Activated CD8-positive, alpha-beta T cell treated with anti-CD3 and anti-CD28 coated beads, Interleukin-2, amount 10 ng/mL, durations not matched to agents 7 days and 5 days (primary cell): ENCODE data around the gene NDFIP2. TPM values are rescaled to one million over a fixed set of nuclear protein-coding genes. Genes with fewer than 3 reads are reported as not detected.

Source experiments
- ATAC-seq: fragments of 150-1000 bp; cut with Tn5 transposase; one replicate; pipeline ENCODE4 v1.10.0; 2021; ENCODE audit warnings: moderate library complexity
- CTCF ChIA-PET: fragments of 350-600 bp; sonication (Branson Sonifier 250); formaldehyde crosslinking; loops from one replicate; lab custom pipeline; 2021; ENCODE audit warnings: antibody characterized with exemption; lab: Charles Lee
- POLR2A ChIA-PET: fragments of 350-600 bp; sonication (Branson Sonifier 250); formaldehyde crosslinking; loops from one replicate; lab custom pipeline; 2021; ENCODE audit warnings: antibody characterized with exemption; lab: Charles Lee
- DNase-seq: peaks from one replicate; pipeline ENCODE4 v3.0.0-alpha.2; 2020
- H3K27ac Mint-ChIP-seq: one replicate; pipeline ENCODE4 v1.8.0; 2021; ENCODE audit warnings: mild to moderate bottlenecking, mixed read lengths
- H3K27me3 Mint-ChIP-seq: one replicate; pipeline ENCODE4 v1.8.0; 2021; ENCODE audit warnings: low read depth, mixed read lengths
- H3K36me3 Mint-ChIP-seq: one replicate; pipeline ENCODE4 v1.8.0; 2021; ENCODE audit warnings: low read depth, mixed read lengths
- H3K4me1 Mint-ChIP-seq: one replicate; pipeline ENCODE4 v1.8.0; 2021; ENCODE audit warnings: low read depth, mixed read lengths
- H3K4me3 Mint-ChIP-seq: one replicate; pipeline ENCODE4 v1.8.0; 2021; ENCODE audit warnings: mild to moderate bottlenecking, mixed read lengths
- H3K9me3 Mint-ChIP-seq: one replicate; pipeline ENCODE4 v1.8.0; 2022; ENCODE audit warnings: mixed read lengths; ENCODE audit not compliant: insufficient read depth
- total RNA-seq, 2 experiments: library from RNA; stranded (reverse); gene quantifications; one replicate each; pipeline ENCODE4 v1.2.3, GENCODE V29; 2021

NDFIP2 gene
- total RNA-seq, 2 experiments from 2014 or later, result 13.4 to 15.3 TPM

- ChIA-PET CTCF (interaction anchor here (2.4 kb wide), 1 partner anchor 109 kb away, joined by 34 read pairs; no protein-coding TSS in a partner anchor), POLR2A (no interaction called here)
- DNase-seq (no peak), ATAC-seq (no peak)
- Mint-ChIP-seq H3K27me3 (no peaks in the 10 kb centered on the region), H3K9me3 (no peaks in the 10 kb centered on the region), H3K27ac (no peak overlapping the region), H3K4me1 (peaks cover 30% of the 10 kb centered on the region), H3K36me3 (peaks cover 30% of the 10 kb centered on the region), H3K4me3 (no peak overlapping the region)
Observed at GRCh38 chr13:79533781-79534400, 52.9 kb downstream of the NDFIP2 start.

- no peak for ATAC-seq
- peaks cover 25% of the 10 kb centered on the region for H3K4me1 Mint-ChIP-seq
- H3K36me3 Mint-ChIP-seq, result peaks cover 30% of the 10 kb centered on the region
- no peak overlapping the region for H3K4me3 Mint-ChIP-seq
- ChIA-PET CTCF (interaction anchor here (0.8 to 2.4 kb wide), 3 partner anchors 110 to 120 kb away, joined by 3 to 34 read pairs (median 5); no protein-coding TSS in a partner anchor), POLR2A (interaction anchor here (0.7 to 1.3 kb wide), 2 partner anchors 109 to 129 kb away, joined by 3 read pairs; partner anchors contain the start of gene RBM26)
- no peak for DNase-seq
- no peak overlapping the region for H3K27ac Mint-ChIP-seq
- no peaks in the 10 kb centered on the region for H3K9me3 Mint-ChIP-seq
- H3K27me3 Mint-ChIP-seq, result no peaks in the 10 kb centered on the region
Observed at GRCh38 chr13:79534596-79534995, 53.6 kb downstream of the NDFIP2 start.

GRCh38 chr13:79538757-79539156 lies 57.8 kb downstream of the NDFIP2 start:
- ATAC-seq (no peak), DNase-seq (no peak)
- Mint-ChIP-seq H3K4me1 (peaks cover 6% of the 10 kb centered on the region), H3K27ac (no peak overlapping the region), H3K36me3 (peaks cover 13% of the 10 kb centered on the region), H3K27me3 (no peaks in the 10 kb centered on the region), H3K9me3 (no peaks in the 10 kb centered on the region), H3K4me3 (no peak overlapping the region)
- ChIA-PET POLR2A (no interaction called here), CTCF (interaction anchor here (0.6 to 5.5 kb wide), 5 partner anchors 9 to 145 kb away, joined by 3 to 198 read pairs (median 3); no protein-coding TSS in a partner anchor)

GRCh38 chr13:79540504-79540903 lies 59.5 kb downstream of the NDFIP2 start:
- POLR2A ChIA-PET, result interaction anchor here (0.6 to 1.0 kb wide), 2 partner anchors 27 to 117 kb away, joined by 3 read pairs; no protein-coding TSS in a partner anchor
- CTCF ChIA-PET, result interaction anchor here (0.6 to 5.5 kb wide), 18 partner anchors 10 to 302 kb away, joined by 3 to 198 read pairs (median 6); partner anchors contain the start of genes NDFIP2 and RBM26

GRCh38 chr13:79541426-79542049 lies 60.6 kb downstream of the NDFIP2 start:
- DNase-seq (peak; percentile 30), ATAC-seq (no peak)
- ChIA-PET POLR2A (interaction anchor here (0.6 to 0.8 kb wide), 2 partner anchors 60 to 117 kb away, joined by 3 read pairs; partner anchors contain the start of gene NDFIP2), CTCF (interaction anchor here (0.6 to 5.5 kb wide), 23 partner anchors 11 to 557 kb away, joined by 3 to 198 read pairs (median 5); partner anchors contain the start of genes NDFIP2 and RBM26)
- H3K36me3 Mint-ChIP-seq, result peaks cover 6% of the 10 kb centered on the region
- H3K27ac Mint-ChIP-seq, result no peak overlapping the region
- H3K9me3 Mint-ChIP-seq, result no peaks in the 10 kb centered on the region
- no peak overlapping the region for H3K4me3 Mint-ChIP-seq
- H3K4me1 Mint-ChIP-seq, result peaks cover 3% of the 10 kb centered on the region
- H3K27me3 Mint-ChIP-seq, result no peaks in the 10 kb centered on the region

More at GRCh38 chr13:79540504-79540903, 59.5 kb downstream of the NDFIP2 start:
- peaks cover 6% of the 10 kb centered on the region for H3K36me3 Mint-ChIP-seq
- no peak overlapping the region for H3K4me3 Mint-ChIP-seq
- DNase-seq, result no peak
- H3K9me3 Mint-ChIP-seq, result no peaks in the 10 kb centered on the region
- no peak overlapping the region for H3K27ac Mint-ChIP-seq
- H3K27me3 Mint-ChIP-seq, result no peaks in the 10 kb centered on the region
- H3K4me1 Mint-ChIP-seq, result peaks cover 3% of the 10 kb centered on the region
- no peak for ATAC-seq

- H3K9me3 Mint-ChIP-seq, result no peaks in the 10 kb centered on the region
- peaks cover 5% of the 10 kb centered on the region for H3K4me1 Mint-ChIP-seq
- no peak overlapping the region for H3K4me3 Mint-ChIP-seq
- no peak for DNase-seq
- H3K27ac Mint-ChIP-seq, result no peak overlapping the region
- POLR2A ChIA-PET, result interaction anchor here (1.1 kb wide), 1 partner anchor 120 kb away, joined by 3 read pairs; no protein-coding TSS in a partner anchor
- ATAC-seq, result no peak
- CTCF ChIA-PET, result interaction anchor here (0.6 to 5.7 kb wide), 9 partner anchors 10 to 153 kb away, joined by 3 to 71 read pairs (median 4); no protein-coding TSS in a partner anchor
- no peaks in the 10 kb centered on the region for H3K36me3 Mint-ChIP-seq
- H3K27me3 Mint-ChIP-seq, result no peaks in the 10 kb centered on the region
Observed at GRCh38 chr13:79543883-79544282, 62.9 kb downstream of the NDFIP2 start.

GRCh38 chr13:79547211-79548195 lies 66.5 kb downstream of the NDFIP2 start:
- H3K27ac Mint-ChIP-seq, result no peak overlapping the region
- H3K4me3 Mint-ChIP-seq, result no peak overlapping the region
- H3K27me3 Mint-ChIP-seq, result no peaks in the 10 kb centered on the region
- DNase-seq (no peak), ATAC-seq (no peak)
- no peaks in the 10 kb centered on the region for H3K36me3 Mint-ChIP-seq
- H3K9me3 Mint-ChIP-seq, result no peaks in the 10 kb centered on the region
- POLR2A ChIA-PET, result no interaction called here
- CTCF ChIA-PET, result interaction anchor here (5.7 kb wide), 1 partner anchor 124 kb away, joined by 71 read pairs; no protein-coding TSS in a partner anchor
- peaks cover 2% of the 10 kb centered on the region for H3K4me1 Mint-ChIP-seq

- POLR2A ChIA-PET, result no interaction called here
- ATAC-seq, result no peak
Observed at GRCh38 chr13:79548902-79549301, 67.9 kb downstream of the NDFIP2 start.

GRCh38 chr13:79549355-79550106 lies 68.6 kb downstream of the NDFIP2 start:
- ATAC-seq (no peak), DNase-seq (no peak)
- no peaks in the 10 kb centered on the region for H3K36me3 Mint-ChIP-seq
- peaks cover 2% of the 10 kb centered on the region for H3K4me1 Mint-ChIP-seq
- POLR2A ChIA-PET, result no interaction called here
- no peaks in the 10 kb centered on the region for H3K27me3 Mint-ChIP-seq
- no peak overlapping the region for H3K27ac Mint-ChIP-seq
- no peak overlapping the region for H3K4me3 Mint-ChIP-seq
- CTCF ChIA-PET, result interaction anchor here (1.5 kb wide), 1 partner anchor 125 kb away, joined by 4 read pairs; no protein-coding TSS in a partner anchor
- H3K9me3 Mint-ChIP-seq, result no peaks in the 10 kb centered on the region

More at GRCh38 chr13:79548902-79549301, 67.9 kb downstream of the NDFIP2 start:
- H3K27me3 Mint-ChIP-seq, result no peaks in the 10 kb centered on the region
- DNase-seq, result no peak
- H3K9me3 Mint-ChIP-seq, result no peaks in the 10 kb centered on the region
- CTCF ChIA-PET, result interaction anchor here (1.5 kb wide), 1 partner anchor 125 kb away, joined by 4 read pairs; no protein-coding TSS in a partner anchor
- H3K4me1 Mint-ChIP-seq, result peaks cover 2% of the 10 kb centered on the region
- H3K4me3 Mint-ChIP-seq, result no peak overlapping the region
- H3K27ac Mint-ChIP-seq, result no peak overlapping the region
- no peaks in the 10 kb centered on the region for H3K36me3 Mint-ChIP-seq

- CTCF ChIA-PET, result no interaction called here
- Mint-ChIP-seq H3K36me3 (peaks cover 19% of the 10 kb centered on the region), H3K4me3 (no peak overlapping the region), H3K27ac (no peak overlapping the region), H3K27me3 (peaks cover 6% of the 10 kb centered on the region), H3K4me1 (no peaks in the 10 kb centered on the region), H3K9me3 (no peaks in the 10 kb centered on the region)
- ATAC-seq (no peak), DNase-seq (no peak)
- POLR2A ChIA-PET, result no interaction called here
Observed at GRCh38 chr13:79557666-79558065, 76.7 kb downstream of the NDFIP2 start.
